HG03097 (cell line): ENCODE results near the gene IST1.

Experiments used
- ATAC-seq: cut with Tn5 transposase; IDR thresholded peaks from one replicate; pipeline ENCODE4 v1.9.1; 2021; ENCODE audit not compliant: unreplicated experiment, low FRiP score

IST1 gene

GRCh38 chr16:71961066-71962039, 66.0 kb downstream of the IST1 start:
- peak; percentile 74 for ATAC-seq

- no peak for ATAC-seq
Measured at GRCh38 chr16:71963125-71963875, 68.0 kb downstream of the IST1 start.

- ATAC-seq, result no peak
Measured at GRCh38 chr16:71965223-71965622, 69.9 kb downstream of the IST1 start.

DNA sequence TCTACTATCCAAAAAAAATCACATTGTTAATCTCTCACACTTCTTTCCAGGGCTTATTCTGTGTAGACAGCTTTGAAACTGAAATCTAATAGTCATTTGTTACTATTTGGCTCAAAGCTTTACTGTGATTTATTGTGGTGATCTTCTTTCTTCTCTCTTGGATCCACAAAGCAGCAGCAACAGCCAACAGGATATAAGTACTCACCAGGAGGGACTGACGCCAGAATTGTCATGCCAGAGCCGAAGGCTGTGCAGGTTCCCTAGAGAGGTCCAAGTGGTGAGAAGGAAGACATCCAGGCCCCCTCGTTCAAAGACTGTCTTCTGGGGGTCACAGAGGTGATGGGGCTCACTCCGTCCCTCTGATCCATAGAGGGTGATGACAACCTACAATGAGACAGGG, 71.6 kb downstream of the IST1 start:
- no peak for ATAC-seq

GRCh38 chr16:71969353-71969752, 74.0 kb downstream of the IST1 start:
- ATAC-seq, result no peak

DNA sequence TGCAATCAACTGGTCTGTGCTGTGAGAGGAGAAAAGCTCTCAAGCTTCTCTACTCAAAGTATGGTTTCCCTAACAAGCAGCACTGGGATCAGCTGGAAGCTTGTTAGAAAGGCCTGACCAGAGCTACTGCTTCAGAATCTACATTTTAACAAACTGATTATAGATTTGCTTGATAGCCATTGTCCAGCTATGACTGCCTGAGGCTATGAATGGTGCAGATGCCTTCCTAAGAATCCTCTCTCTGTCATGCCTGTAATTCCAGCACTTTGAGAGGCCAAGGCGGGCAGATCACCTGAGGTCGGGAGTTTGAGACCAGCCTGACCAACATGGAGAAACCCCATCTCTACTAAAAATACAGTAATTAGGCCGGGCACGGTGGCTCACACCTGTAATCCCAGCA, 76.2 kb downstream of the IST1 start:
- no peak for ATAC-seq

GRCh38 chr16:71972356-71972755, 77.0 kb downstream of the IST1 start:
- ATAC-seq, result no peak

- no peak for ATAC-seq
Measured at GRCh38 chr16:71973001-71973400, 77.7 kb downstream of the IST1 start.

DNA sequence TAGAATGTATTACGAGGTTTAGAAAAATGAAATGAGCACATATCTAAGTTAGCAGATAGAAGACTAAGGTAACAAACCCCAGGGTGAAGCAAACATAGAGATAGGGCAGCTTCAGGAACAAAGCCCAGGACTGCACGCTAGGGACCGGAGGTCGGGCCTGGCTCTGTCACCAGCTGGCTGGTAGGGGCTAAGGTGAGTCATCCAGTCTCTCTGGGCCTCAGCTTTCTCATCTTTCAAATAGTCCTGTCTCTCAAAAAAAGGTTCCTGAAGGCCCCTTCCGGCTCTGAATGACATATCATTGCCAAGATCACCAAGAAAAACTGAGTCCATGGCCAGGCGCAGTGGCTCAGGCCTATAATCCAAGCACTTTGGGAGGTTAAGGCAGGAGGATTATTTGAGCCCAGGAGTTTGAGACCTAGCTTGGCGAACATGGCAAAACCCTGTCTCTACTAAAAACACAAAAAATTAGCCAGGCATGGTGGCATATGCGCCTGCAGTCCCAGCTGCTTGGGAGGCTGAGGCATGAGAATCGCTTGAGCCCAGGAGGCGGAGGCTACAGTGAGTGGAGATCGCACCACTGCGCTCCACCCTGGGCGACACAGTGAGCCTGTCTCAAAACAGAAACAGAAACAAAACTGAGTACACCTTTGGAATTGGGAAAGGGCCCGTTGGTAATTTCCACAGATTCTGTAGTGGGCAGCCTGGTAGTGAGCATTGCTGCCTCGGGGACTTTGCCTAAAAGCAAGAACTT, 78.9 kb downstream of the IST1 start:
- no peak for ATAC-seq
